ENCODE results near the gene AOPEP.

The AOPEP gene

DNA sequence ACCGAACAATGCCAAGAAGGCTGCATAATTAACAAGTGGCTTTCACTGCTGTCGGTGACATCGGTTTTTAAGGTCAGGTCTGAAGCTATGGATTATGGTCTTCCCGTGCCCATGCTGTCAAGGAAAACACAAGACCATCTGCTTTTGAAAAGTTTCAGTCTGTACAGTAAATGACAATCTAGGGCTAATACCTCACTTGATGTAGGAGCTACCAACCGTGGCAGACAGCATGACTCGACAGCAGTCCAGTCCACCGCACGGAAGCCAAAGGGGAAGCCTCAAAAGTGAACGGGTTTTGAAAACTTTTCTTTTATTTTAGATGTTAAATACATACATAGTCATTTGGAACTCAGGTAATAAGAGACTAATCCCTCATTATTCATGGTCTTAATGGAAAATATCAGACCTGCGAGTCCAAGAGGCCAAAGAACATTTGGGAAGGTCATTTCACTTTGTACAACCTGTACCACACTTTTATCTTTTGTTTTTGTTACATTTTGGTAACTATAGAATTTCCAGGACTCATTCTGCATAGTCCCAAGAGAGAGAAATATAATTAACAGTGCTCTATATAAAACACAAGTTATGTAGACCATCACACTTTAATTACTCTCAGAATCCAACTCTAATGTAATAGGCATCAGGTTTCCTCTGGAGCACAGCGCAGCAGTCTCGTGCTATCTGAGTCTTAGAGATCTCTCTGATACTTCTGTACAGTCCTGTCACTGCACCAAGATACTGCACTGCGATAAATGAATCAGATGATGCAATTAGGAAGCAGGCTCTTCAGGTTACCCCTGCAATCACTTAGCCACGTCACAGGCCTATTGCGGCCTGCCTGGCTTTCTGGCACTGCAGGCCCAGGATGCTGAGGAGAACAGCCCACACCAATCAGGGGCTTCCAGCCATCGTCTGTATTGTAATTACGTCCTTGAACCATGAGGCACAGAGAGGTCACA, 406.1 kb downstream of the AOPEP start:
- peak; percentile 21 for DNase-seq

DNA sequence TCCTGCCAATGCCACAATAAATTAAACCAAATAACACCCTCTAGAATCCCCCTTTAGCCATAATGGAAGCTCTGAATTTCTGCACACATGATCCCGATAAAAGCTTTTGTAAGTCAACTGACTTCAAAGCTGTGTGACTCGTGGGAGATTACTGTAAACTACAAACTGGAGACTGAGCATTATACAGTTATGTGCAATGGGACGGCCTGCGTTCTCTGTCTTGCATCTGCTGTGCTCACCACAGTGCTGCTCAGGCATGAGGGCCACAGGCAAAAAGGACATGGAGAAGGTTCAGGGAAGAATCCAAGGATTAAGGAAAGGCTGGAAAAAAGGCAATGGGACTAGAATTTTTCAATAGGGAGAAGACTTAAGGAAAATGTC, 406.8 kb downstream of the AOPEP start:
- no peak for DNase-seq

DNA sequence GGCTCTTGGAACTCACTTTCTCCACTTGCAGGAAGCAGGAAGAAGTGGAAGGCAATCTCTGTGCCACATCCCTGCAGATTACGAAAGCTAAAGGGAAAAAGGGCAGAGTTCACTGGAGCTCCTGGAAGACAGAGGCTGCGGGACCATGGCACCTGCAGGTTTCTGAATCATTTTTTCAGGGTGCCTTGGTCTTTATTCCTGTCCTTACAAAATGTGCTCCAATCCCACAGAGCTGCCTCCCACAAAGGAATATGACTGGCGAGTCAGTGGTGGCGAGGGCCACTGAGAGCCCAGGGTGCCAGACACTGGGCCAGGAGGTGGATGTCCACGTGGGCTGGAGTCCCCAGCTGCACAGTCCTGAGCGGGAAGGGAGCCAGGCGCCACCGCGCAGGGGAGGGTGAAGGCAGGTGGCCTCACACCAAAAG, 408.0 kb downstream of the AOPEP start:
- no peak for DNase-seq

DNA sequence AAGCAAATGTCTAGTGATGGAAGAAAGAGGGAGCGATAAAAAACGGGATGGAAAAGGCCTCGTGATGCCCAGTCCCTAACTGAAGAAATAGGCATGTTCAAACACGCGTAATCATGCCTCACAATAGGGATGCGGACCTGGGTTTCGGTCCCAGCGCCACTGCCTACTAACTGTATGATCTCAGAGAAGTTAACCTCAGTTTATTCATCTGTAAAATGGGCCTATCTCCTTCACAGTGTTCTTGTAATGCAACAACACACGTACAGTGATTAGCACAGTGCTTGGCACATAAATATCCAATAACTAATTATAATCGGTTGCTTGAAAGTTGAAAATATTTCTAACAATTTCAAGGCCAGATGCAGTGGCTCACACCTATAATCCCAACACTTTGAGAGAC, 409.3 kb downstream of the AOPEP start:
- DNase-seq = no peak
